Transverse colon (tissue), 4 donors: ENCODE measurements around the gene PROM2.

Source experiments
- CTCF ChIP-seq, 5 experiments: fragments of 200-600 bp in 3 of 5; fragments of 450-650 bp in 2 of 5; sonication (generic) in 3 of 5; IDR thresholded peaks; 1 replicate in 2 of 5; 2 replicates in 3 of 5; pipeline ENCODE4 v1.5.1; 2016 to 2017; ENCODE audit warnings: antibody characterized with exemption in 5 of 5, inconsistent platforms in 3 of 5, mild to moderate bottlenecking in 2 of 5, moderate library complexity in 1 of 5
- EP300 ChIP-seq: sonication (generic); formaldehyde crosslinking; IDR thresholded peaks from one replicate; pipeline ENCODE4 v1.6.1; 2017; ENCODE audit warnings: antibody characterized with exemption, low read depth
- POLR2A ChIP-seq: fragments of 450-650 bp; IDR thresholded peaks from one replicate; pipeline ENCODE4 v1.6.1; 2016; ENCODE audit warnings: antibody characterized with exemption, mild to moderate bottlenecking, moderate library complexity
- POLR2AphosphoS5 ChIP-seq, 3 donors: sonication (generic); formaldehyde crosslinking; IDR thresholded peaks; one replicate each; pipeline ENCODE4 v1.6.1; 2016; ENCODE audit warnings: antibody characterized with exemption in 3 of 3

DNA sequence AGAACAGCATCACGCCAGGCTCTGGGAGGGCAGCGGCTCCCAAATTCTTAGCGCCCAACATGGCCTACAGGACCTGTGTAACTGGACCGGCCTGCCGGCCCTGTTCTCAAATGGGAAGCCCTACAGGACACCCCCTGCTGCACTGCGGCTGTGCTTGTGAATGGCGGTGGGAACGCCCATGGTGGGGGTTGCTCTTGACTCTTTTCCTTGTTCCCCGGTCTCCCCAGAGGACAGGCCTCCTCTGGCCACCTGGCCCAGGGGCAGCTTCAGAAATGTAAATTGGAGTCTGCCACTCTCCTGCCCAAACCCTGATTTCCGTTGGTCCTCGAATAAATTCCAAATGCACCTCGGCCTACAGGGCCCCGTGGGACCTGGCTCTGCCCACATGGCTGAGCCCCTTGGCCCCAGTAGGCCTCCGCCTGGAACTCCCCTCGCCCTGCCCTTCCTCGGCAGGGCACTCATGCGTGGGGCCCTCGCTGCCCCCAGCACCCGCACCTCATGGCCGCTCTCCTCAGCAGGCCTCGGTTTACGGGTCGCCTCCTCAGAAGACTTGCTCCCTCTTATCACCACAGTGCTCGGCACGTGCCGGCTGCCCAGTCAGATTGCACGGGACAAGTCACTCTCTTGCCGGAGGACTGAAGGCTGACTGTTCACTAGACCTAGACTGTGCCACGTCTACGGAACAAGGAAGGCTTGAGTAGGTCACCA lies 52.3 kb downstream of the PROM2 start:
- TF ChIP-seq CTCF (IDR thresholded peaks at IDR 0.05) (no peak), POLR2A (no peak), POLR2AphosphoS5 (IDR thresholded peaks at IDR 0.05) (no peak), EP300 (no peak)
